Cerebellar nuclear complex (tissue), 1 donor: ENCODE data around the gene SH3BP4.

Experiments used
- DNase-seq, 2 experiments: peaks; one replicate each; lab custom pipeline; 2025; lab: John Stamatoyannopoulos, UW

The SH3BP4 gene

DNA sequence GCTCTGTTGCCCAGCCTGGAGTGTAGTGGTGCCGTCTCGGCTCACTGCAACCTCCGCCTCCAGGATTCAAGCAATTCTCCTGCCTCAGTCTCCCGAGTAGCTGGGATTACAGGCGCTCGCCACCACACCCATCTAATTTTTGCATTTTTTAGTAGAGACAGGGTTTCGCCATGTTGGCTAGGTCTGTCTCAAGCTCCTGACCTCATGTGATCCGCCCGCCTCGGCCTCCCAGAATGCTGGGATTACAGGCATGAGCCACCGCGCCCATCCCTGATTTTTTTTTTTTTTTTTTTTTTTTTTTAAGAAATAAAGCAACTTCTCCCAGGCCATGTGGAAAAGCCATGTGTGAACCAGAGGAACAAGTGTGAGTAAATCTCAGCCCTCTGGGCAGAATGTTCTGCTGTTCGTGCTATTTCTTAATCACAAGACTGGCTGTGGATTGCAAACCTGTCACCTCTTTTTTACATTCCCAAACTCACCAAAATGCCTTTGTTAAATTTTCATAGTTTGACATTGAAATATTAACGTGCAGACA is 6.4 kb upstream of the SH3BP4 start:
- no peak for DNase-seq

DNA sequence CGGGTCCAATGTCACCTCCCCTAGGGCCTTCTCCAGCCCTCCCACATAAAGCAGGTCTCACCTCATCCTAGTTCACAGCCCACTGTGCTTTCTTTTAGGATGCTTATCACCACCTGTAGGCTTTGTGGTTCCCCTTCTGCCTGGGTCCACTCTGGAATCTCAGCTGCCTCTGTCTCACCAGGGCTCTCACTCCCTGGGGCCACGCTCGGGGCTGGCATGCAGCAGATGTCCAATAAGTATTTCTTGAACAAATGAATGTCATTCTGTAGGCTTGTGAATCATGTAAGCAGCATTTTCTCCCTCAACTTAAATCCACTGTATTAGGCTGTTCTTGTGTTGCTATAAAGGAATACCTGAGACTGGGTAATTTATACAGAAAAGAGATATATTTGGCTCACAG is 4.3 kb upstream of the SH3BP4 start:
- no peak for DNase-seq

DNA sequence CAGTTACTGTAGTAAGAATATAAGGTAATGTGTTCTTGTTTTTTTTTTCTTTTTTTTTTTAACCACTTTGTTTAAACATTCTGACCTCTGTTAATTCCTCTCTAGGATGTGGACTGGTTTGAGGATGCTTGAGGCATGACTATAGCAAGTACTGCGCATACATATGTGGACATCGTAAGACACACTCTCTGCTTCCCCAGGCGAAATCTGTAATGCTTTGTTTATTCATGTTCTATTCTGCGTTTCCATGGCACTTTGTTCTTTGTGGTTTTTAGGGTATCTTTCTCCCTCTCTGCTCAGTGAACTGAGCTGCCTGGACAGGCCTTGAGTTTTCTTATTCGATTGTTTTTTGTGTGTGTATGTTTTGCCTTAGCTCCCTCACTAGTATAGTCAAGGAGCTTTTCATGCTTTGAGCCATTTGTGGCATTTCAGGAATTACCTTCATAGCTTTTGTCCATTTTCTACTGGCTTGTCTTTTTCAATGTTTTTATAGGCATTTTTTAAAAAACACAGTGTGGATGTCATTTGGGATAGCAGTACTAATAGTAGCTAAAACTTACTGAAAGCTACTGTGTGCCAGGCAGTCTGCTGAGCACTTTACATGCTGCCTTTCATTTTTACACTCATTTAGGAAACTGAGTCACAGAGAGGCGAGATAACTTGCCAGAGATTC is 1.9 kb upstream of the SH3BP4 start:
- no peak for DNase-seq

DNA sequence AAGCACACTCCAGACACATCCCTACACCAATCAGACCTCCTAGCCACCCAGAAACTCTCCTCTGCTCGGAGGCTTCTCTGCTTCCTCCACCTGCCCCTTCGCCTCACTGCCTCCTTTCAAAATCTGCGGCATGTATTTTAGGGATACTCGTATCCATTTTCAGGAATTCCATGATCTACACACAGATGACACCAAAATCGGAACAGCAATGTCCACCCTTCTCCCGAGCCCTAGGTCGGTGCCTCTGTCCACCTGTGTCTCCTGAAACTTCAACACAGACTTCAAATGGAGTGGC is 1.4 kb upstream of the SH3BP4 start:
- no peak for DNase-seq

DNA sequence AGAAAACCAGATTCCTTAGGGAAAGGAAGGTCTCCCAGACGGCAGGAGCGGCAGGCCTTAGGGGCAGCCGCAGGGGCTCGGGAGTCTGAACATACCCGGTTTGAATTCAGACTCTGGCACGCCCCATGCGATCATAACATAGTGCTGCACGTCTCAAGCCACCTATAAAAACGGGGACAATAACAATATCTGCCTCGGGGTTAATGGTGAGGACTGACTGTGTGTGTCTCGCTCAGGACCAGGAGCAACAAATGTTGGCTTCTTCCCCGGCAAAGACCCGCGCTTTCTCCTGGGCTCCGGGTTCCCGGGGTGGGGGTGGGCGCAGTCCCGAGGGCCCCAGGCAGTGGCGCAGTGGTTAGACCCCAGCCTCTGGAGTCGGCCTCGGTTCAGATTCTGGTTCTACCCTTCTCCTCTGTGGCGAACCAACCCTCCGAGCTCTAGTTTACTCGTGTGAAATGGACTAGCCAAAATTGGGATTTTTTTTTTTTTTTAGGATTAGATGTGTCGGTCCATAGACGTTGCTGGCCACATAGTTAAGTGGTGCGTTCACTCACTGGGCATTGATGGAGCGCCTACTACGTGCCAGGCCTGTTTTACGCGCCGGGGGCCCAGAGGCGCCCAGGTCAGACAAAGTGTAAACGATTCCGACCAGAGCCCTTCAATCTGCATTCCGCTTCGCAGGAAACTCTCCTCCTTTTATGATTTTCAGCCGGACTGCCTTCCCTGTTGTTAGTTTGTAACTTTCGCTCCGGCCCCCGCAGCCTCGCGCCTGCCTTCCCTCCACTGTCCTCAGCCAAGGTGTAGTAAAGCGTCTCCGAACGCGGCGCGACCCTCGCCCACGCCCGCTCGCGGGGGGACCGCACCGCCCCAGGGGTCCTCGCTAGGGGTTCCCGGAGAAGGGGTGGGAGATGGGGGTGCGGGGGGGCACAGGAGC is 820 bp upstream of the SH3BP4 start:
- no peak for DNase-seq

DNA sequence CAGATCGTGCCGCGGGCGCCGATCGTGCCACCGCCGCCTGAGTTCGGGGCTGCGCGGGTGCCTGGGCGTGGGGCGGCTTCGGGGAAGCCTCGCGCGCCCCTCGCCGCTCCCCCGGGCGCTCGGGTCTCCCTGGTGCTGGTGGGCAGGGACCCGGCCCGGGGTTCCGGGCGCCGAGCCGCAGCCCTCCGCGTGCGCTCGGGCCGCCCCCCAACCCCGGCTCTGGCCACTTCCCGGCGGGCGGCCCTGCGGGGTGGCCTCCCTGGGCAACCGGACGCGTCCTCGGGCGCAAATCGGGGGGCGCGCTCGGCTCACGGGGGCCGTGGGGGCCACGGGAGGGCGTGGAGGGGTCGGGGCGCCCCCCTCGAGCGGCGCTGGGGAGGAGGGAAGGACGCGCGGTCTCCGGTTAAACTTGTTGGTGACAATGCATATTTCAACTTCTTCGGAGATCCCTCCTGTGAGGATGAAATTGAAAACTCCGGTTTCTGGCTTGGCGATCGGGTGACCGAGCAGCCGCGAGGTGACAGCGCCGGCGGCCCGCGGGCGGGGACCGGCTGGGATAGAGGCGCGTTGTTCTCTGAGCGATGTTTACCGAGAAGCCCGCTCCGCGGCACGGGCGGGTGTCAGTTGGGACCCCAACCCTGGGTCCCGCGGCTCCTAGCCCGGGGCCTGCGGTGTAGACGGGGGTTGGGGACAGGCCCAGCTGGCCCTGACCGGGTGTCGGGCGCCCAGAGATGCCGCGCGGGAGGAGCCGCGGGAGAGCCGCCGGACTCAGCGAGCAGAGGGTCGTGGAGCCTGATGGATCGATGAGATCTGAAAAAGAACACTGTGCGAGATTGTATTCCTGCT is 676 bp downstream of the SH3BP4 start:
- no peak for DNase-seq

DNA sequence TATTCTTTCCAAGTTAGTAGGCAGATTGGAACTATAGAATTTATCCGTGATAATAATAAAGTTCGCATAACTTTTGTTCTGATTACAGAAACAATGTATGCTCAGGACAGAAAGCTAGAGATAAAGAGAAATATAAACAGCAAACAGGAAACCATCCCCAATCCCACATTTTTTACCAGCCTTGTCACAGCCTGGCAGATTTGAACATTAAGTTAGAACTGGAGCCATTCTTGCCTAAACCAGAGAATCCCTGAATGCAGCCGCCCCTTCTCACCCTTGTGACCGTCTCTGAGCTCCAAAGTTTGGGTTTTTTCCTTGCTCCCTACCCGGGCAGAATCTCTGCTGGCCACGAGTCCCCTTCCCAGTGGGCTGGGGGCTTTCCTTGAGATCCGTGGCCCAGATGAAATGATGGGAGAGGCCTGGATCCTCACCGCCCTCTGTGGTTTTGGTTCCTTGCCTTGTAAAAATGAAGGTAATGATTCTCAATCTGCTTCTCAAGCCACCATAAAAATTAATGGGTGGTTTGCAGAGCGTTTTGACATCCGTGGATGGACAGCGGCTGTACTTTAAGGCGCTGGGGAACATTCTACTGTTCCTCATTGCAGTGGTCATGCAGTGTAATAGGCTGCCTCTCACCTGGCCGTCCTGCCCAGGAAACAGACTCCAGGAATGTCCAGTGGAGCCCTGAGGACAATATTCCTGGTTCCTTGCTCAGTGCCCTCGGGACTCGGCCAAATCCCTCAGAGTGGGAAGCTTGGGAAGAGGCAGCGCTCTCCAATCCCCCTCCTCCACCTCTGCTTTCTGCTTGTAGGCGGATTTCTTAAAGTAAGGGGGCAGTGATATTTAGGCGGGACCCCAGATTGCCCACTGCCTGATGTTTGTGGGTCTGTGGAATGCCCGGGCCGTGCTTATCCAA is 1.6 kb downstream of the SH3BP4 start:
- no peak for DNase-seq

DNA sequence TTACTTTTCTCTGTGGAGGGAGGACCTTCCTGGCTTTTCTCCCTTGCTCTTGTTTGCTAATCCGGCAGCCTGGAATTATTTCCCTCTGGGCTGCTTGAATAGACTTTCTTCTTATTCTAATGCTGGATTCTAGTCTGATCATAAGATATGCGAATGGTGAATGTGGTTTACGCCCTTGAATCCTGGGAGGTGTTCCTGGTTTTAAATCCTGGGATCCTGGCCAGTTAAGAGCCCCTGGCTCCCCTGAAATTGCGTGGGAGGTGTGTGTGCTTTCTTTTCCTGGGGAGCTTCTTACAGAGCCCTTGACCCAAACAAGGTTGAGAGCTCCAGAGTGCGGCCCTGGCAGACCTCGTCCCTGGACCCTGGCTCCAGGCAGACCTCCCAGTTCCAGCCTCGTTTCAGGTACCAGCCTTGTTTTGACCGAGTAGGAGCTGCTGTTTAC is 2.8 kb downstream of the SH3BP4 start:
- no peak for DNase-seq

DNA sequence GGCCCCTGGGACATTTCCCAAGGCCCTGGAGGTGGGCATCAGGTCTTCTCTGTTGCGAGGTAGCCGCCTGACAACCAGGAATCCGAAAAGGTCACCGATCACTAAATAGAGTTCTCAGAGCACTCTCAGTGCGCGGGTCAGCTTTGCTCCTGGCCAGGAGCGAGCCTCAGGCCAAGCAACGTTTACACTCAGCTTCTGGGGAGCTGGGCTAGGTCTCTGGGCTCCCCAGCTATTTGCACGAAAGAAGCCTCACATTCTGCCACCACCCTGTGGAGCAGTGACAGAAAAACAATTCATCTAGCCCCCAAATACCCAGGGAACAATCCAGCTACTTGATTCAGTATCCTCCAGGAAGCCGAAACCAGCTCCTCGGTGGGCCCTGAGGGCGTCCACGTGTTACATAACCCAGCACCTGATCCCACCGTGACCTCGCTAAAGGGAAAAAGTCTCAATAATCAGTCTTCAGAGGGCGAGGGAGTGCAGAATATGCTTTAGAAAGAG is 3.3 kb downstream of the SH3BP4 start:
- DNase-seq = no peak

DNA sequence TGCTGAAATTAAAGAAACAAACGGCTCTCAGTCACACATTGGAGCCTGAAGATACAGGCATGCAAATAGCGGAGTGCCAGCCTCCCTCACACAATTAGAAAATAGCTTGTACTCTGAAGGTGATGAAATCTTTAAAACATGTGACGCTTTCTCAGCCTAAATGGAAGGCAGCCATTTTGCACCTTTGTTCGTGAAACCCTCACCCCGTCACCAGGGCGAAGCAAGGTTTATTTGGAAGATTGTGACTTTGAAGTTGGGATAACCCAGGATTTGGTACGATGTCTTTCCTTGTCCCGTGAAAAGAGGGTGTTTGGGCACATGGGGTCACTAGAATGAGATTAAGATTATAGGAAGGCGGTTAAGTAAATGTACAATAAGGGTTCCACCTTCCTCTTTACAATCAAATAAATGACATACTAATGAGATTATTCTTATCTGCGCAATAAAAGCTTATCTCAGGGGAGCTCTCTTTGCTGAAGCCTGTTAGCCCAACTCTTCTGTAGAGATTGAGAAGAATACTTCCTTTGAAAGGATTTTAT is 4.2 kb downstream of the SH3BP4 start:
- DNase-seq = no peak

DNA sequence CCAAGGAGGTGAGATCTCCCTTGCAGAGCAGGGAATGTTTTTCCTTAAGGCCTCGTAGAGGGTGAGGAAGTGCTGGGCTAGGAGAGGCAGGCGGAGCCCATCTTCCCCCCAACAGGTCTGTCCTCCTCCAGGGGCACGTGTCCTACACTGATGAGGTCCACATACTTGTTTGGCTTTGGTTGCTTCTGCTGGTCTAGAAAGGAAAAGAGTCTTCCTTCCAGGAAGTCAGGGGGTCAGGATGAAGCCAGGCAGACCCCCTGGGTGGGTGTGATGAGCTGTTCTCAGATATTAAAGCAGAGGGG is 6.0 kb downstream of the SH3BP4 start:
- no peak for DNase-seq

DNA sequence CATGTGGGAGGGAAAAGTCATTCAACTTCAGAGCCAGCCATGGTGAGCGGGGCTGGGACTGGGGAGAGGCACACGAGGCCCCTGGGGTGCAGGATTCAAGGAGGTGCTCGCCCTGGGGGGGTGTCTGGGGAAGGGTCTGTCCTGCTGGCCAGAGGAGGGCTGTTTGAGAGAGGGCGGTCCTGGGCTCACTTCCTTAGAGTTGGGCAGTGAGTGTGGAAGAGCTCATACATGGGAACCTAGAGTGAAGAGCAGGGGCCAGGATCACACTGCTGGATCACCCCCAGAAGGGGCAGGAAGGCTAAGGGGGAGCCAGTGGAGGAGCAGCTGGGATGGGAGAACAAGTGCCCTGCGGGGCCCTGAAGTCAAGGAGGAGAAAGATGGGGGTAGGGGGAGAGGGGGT is 6.5 kb downstream of the SH3BP4 start:
- DNase-seq = no peak

DNA sequence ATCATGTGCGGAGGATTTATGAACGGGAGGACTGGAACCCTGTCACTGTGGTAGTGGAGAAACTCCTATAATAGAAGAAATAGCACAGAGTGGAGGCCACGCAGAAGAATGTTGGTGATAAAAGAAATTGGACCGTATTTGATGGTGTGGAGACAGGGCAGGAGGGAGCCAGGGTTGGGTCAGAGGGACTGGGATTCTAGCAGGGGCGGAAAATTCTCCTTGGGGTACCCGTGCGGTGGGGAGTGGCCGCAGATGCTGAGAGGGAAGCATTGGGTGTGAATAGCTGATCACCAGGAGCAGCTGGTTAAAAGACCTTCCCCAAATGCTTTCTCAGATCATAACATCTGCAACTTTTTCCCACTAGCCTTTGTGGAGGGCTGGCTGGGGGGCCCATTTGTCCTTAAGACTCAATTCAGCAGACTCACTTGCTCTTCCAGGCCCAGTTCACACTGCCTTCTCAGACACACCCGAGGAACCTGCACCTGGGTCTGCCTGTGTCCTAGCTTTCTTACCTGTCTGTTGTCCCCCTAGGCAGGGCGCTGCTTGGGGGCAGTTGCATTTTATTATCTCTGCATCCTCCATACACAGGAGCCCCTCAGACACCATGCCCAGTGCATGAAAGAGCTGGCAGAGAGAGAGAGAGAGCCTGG is 7.1 kb downstream of the SH3BP4 start:
- DNase-seq = no peak

DNA sequence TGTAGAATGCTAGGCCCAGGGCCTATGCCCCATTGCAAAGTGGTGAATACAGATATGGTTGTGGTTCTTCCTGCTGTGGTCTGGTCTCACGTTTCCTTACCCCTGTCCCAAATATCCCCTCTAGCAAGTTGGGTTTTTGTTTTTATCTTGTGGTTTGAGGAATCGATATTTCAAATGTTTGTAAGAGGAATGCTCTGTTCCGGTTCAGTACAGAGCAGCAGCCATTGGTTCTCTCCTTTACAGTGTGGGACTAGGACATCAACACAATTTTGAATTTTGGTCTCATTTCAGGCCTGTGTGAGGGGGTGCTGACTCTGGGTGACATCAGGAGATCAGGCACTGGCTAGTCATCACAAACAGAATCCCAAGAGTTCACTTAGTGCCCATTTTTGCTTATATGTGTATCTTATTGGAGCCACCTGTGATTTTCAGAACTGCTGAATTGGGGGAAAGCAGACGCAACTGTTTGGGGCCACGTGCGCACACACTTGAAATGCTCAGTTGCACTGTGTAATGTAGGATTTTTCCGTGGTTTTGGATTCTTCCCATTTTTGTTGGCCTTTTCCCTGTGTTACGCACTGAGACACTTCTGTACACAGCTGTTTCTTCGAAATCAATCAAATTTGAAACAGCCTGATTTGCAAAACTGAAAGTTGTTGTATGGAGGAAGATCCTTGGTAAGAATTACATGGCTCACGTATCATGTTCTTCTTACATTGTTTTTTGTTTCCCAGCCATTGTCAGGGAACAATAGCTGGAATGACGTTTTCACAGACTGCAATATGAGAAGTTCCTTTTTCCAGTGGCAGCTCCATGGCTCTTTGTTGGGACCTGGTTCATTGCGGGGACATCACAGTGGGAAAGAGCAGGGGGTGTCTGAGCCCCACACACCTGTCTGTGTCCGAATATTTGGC is 8.6 kb downstream of the SH3BP4 start:
- DNase-seq = no peak

DNA sequence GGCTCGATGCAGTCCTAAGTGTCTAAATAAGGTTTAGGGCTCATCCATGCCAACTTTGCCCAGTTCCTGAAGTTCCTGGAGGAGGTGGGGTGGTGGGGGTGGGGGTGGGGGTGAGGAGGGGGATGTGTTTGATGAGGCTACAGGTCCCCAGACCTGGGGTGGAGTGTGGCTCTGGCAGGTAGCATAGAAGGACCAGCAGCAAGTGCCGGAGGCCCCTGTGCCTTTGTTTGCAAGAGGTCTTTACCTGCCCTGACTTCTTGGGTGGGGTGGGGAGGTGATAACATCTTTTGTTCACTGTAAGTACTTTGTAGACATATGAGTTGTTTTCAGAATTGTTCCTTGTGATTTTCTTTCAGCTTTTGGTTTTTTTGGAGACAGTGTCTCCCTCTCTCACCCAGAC is 10.0 kb downstream of the SH3BP4 start:
- no peak for DNase-seq

DNA sequence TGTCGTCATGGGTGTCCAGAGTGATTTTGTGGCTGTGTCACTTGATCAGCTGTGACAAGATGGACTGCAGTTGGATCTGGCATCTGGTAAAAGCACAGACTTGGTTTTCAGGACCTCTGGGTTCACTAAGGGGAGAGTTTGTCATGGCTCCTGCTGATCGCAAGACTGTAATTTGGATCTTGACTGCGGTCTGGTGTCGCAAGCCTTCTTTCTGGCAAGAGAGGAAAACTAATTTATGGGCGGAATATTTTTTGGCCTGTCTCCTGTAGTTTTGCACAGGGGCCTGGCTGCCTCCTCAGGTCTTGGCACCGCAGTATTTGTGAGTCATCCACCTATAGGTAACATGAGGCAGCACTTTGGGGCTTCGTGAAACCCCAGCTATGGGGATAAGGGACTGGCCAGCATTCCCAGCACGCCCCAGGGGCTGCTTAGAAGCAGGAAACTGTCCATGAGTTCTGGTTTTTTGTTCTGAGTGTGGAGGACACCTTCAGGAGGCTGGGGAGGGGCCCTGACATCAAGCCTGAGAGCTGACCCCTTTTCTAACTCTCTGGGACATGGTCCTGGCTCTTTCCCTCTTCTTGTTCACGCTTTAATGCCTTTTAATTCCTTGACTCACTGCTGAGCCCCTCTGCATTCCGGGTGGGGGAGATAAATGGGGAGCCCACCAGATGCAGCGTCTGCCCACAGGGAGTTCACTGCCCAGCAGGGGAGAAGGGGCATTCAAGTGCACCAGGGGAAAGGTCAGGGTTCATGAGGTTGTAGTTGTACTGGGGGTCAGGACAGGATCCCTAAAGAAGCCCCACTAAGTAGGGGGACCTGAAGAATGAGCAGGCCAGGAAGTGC is 12.2 kb downstream of the SH3BP4 start:
- no peak for DNase-seq

DNA sequence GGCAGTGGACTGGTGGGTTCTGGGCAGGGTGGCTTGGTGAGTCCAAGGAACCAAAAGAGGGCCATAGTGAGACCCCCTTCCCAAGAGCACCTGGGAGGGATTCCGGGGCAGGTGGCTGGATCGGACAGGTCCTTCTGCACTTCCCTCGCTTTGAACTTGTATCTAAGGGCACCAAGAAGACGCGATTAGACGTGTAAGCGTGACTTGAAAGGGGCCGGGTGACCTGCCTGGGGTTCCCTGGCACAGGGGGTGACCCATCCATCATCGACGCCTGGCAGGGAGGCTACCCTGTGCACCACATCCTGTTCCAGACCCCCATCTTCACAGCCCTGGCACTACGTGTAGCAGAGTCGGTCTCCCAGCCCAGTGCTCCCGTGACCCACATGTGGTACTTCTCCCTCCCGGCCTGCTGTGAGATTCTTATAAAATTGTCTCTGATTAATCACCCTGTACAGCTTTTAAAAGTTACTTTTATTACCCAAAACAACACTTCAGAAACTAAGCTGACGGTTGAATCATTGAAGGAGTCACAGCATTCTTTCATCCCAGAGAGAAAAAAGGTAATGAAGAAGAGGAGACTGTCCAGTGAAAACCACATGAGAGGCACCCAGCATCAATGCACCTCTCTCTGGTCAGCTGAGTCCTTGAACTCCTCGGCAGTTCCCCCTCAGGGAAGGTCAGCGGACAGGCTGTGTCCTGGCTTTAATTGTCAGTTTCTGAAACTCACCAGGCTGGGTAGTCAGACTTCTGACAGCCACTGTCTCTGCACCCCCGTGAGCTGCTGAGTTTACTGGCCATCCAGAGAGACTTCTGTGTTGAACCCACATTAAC is 13.0 kb downstream of the SH3BP4 start:
- DNase-seq = no peak

DNA sequence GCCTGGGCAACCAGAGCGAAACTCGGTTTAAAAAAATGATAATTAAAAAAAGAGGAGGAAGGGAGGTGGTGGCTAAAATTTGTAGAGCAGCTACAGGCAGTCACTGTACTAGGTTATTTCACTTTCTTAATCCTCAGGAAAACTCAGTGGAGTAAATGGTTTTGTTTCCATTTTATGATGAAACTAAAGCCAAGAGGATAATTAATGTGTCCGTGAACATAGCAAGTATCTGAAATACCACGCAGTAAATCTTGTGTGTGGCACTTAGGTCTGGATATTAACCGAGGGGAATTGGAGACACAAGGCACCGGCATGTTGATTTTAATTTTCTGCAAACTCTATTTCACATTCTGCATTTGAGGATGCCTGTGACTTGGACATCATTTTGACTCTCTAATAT is 14.5 kb downstream of the SH3BP4 start:
- no peak for DNase-seq
